HG02763 (cell line): ENCODE measurements around the gene LRP5.
"Not testable (repeated sequence)": the region's sequence is repeated elsewhere in the genome, so short reads cannot be mapped to it uniquely, and the experiment has no call there.

Experiments used
- ATAC-seq: cut with Tn5 transposase; IDR thresholded peaks from one replicate; pipeline ENCODE4 v1.9.1; 2021; ENCODE audit warnings: mild to moderate bottlenecking, moderate library complexity; ENCODE audit not compliant: unreplicated experiment

The LRP5 gene

GRCh38 chr11:68282141-68282860 lies 30.1 kb upstream of the LRP5 start:
- ATAC-seq = no peak

DNA sequence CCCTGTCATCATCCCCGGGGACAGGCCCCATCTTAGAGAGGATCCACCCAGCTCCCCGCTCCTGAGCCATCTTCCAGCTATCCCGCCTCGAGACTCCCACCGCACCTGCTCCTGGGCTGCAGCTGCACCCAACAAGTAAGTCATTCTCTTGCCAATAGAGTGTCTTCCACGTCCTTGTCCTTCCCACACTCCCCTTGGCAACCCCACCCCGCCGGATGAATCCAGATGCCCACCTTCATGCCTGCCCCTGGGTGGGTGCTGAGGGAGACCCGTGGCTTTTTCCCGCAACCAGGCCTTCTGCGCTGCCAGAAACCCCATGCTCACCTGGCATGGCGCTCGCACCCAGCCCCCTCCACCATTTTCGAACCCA lies 29.5 kb upstream of the LRP5 start:
- ATAC-seq = no peak

DNA sequence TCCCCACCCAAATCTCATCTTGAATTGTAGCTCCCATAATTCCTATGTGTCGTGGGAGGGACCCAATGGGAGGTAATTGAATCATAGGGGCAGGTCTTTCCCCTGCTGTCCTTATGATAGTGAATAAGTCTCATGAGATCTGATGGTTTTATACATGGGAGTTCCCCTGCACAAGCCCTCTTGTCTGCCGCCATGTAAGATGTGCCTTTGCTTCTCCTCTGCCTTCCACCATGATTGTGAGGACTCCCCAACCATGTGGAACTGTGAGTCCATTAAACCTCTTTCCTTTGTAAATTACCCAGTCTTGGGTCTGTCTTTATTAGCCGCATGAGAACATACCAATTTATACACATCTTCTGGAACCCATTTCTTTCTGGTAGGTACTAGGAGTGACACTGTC lies 27.8 kb upstream of the LRP5 start:
- not testable (repeated sequence) for ATAC-seq

GRCh38 chr11:68287419-68287818 lies 25.0 kb upstream of the LRP5 start:
- ATAC-seq = no peak

DNA sequence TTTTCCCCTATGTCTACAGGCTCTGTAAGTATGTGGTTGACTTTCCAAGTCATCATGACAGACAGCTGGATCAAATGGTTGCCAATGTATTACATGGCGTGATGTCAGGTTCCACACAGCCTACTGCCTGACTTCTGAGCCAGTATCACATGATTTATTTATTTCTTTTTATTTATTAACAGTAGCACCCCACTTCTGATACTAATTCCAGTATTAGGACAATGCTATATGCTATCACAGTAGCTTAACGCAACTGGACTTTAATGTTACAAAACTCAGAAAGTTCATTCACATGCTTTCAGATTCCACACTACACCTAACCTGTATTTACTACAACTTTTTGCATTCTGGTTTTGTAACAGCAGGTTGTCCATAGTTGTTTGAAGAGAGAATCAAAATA lies 22.9 kb upstream of the LRP5 start:
- ATAC-seq = no peak

- ATAC-seq = no peak
Observed at GRCh38 chr11:68293708-68294107, 18.7 kb upstream of the LRP5 start.

GRCh38 chr11:68295271-68295670 lies 17.1 kb upstream of the LRP5 start:
- ATAC-seq = no peak

DNA sequence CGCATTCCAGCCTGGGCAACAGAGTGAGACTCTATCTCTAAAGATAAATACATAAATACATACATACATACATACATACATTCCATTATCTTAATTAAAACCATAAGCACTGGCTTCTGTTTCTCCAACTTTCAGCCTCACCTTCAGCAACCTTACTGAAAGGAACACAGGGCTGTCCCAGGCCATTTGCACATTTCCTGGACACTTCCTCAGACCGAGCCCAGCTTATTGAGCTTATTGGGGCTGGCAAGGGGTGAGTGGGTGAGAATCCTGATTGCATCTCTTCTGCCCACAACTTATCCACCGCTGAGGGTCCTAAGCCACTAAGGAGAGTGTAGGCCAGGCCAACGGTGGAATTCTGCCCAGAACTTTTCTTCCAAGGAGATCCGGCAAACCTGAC lies 16.5 kb upstream of the LRP5 start:
- no peak for ATAC-seq

- no peak for ATAC-seq
Observed at GRCh38 chr11:68296344-68297051, 15.9 kb upstream of the LRP5 start.

GRCh38 chr11:68297052-68297378 lies 15.4 kb upstream of the LRP5 start:
- ATAC-seq = no peak

GRCh38 chr11:68297494-68297811 lies 14.9 kb upstream of the LRP5 start:
- no peak for ATAC-seq

- no peak for ATAC-seq
Observed at GRCh38 chr11:68297812-68298658, 14.4 kb upstream of the LRP5 start.

DNA sequence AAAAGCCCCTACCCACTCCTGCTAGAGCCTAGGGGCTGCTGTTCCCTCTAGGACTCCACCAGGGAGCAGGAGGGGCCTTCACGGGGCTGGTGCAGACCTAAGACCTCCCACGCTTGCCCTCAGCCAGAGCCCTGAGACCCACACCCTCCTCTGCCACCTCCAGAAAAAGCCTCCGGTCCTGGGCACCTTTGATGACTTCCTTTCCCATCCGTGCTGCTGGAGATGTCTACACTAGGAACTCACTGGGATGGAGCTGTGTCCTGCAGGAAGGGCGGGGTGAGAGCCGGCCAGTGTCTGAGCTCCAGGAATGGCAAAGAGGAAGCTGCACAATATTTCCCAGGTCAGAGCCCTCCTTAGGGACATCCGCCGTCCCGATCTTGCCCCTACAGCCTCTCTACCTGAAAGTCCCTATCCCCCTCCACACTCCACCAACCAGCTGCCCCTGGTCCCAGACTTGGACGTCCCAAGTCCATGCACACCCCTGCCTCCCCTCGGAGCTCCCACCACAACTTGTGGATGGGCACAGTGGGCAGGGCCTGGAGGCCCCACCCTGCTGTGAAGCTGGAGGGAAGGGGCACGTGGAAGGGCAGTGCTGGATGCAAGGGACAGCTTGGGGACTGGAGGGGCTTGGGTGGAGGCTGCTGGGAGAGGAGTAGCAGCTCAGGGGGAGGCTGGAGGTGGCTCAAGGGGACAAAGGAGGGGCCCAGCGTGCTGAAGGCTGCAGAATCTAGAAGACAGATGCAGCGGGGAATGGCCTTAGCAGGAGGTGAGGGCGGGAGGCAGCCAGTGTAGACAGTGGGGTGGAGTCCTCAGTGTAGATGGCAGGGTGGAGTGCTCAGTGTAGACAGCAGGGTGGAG lies 13.5 kb upstream of the LRP5 start:
- no peak for ATAC-seq

DNA sequence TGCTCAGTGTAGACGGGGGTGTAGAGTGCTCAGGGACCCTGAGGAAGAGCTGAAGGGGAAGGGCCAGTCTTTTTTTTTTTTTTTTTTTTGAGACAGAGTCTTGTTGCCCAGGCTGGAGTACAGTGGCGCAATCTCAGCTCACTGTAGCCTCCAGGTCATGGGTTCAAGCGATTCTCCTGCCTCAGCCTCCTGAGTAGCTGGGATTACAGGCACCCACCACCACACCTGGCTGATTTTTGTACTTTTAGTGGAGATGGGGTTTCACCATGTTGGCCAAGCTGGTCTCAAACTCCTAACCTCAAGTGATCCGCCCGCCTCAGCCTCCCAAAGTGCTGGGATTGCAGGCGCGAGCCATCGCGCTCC lies 12.9 kb upstream of the LRP5 start:
- ATAC-seq = not testable (repeated sequence)

DNA sequence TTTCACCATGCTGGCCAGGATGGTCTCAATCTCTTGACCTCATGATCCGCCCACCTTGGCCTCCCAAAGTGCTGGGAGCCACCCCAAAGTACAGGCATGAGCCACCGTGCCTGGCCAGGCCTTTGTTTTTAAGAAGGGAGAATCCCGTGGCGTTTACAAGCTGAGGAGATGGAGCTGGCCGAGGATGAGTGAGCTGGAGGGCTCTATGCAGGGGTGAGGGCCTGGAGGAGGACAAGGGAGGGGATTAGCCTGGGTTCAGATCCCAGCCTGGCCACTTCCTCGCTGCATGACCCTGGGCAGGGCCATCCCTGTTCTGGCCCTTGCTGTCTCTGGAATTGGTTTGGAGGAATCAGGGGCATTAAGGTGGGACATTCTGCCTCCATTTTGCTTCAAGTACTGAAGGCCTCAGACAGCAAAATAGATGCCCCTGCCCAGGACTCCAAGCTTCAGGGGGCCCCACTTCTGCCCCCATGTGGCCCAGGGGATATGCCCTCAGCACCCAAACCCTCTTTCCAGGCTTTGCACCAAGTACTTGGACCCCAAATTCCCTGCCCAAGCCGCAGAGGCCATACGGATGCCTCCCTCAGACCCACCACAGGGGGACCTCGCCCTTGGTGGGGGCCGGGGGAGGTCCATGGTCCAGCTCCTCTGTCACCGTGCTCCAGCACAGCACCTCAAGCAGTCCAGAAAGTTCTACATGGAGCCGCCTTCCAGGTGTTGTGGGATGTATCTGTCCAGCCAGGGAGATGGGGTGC lies 12.1 kb upstream of the LRP5 start:
- no peak for ATAC-seq

DNA sequence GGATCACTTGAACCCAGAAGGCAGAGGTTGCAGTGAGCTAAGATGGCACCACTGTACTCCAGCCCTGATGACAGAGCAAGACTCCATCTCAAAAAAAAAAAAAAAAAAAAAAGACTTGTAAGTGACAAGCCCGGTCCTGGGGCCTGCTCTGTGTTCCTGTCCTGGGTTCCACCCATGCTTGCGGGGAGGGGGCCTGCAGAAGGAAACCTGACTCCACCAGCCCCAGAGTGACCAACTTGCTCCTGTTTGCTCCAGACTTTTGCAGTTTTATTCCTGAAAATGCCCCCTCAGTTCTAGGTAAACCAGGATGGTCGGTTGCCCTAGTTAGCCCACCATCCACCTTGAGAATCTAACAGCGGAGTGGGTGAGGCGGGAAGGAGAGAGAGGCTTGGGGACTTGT lies 10.1 kb upstream of the LRP5 start:
- ATAC-seq = no peak

DNA sequence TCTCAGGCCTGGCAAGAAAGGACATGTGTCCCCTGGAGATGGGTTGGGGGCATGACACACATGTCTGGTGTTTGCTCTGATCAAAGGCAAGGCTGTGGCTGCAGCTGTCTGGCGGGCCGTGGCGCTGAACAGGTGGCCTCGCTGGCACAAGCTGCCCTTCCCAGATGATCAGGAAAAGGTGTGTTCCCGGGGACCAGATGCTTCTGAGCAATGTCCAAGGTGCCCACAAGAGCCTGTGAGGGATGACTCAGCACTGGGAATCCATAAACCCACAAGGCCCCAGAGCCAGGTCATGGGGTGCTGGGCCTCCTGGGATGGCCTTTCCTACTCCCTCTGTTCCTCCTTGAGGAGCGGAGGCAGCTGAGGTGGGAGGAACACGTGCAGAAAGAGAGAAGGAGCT lies 9.7 kb upstream of the LRP5 start:
- no peak for ATAC-seq

- no peak for ATAC-seq
Observed at GRCh38 chr11:68303083-68303482, 9.3 kb upstream of the LRP5 start.

- no peak for ATAC-seq
Observed at GRCh38 chr11:68303982-68304780, 8.2 kb upstream of the LRP5 start.

- no peak for ATAC-seq
Observed at GRCh38 chr11:68306636-68307035, 5.8 kb upstream of the LRP5 start.
